Pancreas (tissue), 10 donors: Measurements from ENCODE around the gene MKRN2. TPM values are rescaled to one million over a fixed set of nuclear protein-coding genes. Genes with fewer than 3 reads are reported as not detected.

Source experiments
- ATAC-seq, 4 donors: fragments of 200-7000 bp; cut with Tn5 transposase; one replicate each; pipeline versions ENCODE4 v1.8.0 to v1.9.1; 2020; ENCODE audit warnings: mild to moderate bottlenecking in 4 of 4, moderate library complexity in 4 of 4
- DNase-seq, 6 donors: peaks; one replicate each; pipeline ENCODE4 v3.0.0-alpha.2; 2020
- FAIRE-seq: peaks from 2 replicates; lab custom pipeline; 2012; peaks lifted over from hg19 to GRCh38; lab: Jason Lieb, UNC
- H3K27ac ChIP-seq, 4 donors: fragments of 200-600 bp; sonication (generic); 1 replicate in 3 of 4; 2 replicates in 1 of 4; pipeline versions ENCODE4 v1.5.0 to v1.8.0; 2020
- H3K27me3 ChIP-seq, 4 donors: fragments of 200-600 bp; one replicate each; pipeline ENCODE4 v1.8.0; 2021
- H3K36me3 ChIP-seq, 3 donors: fragments of 200-600 bp; sonication (generic) in 1 of 3; one replicate each; pipeline versions ENCODE4 v1.5.0 to v1.8.0; 2020 to 2021
- H3K4me1 ChIP-seq, 3 donors: fragments of 200-600 bp; one replicate each; pipeline ENCODE4 v1.8.0; 2021
- H3K4me3 ChIP-seq, 4 donors: fragments of 200-600 bp; sonication (generic) in 2 of 4; one replicate each; pipeline versions ENCODE4 v1.5.0 to v1.8.0; 2020 to 2021
- H3K9me3 ChIP-seq, 4 donors: fragments of 200-600 bp; one replicate each; pipeline ENCODE4 v1.8.0; 2021
- CTCF ChIP-seq, 4 donors: fragments of 200-600 bp; sonication (generic) in 3 of 4; IDR thresholded peaks; one replicate each; pipeline versions ENCODE4 v1.5.0 to v1.8.0; 2021; ENCODE audit warnings: antibody characterized with exemption in 4 of 4
- WGBS, 2 donors: extraction: QIAGEN DNeasy Blood & Tissue Kit; methylation state at CpG; one replicate each; pipeline ENCODE4 v1.1.7; 2013; 5-methylcytosine and 5-hydroxymethylcytosine counted together
- intact Hi-C, 3 donors: fragments of 100-400 bp; cut with DNase I; formaldehyde crosslinking; loops; one replicate each; pipeline versions ENCODE4 v1.11.1 to v1.14.2; 2022
- polyA plus RNA-seq, 2 donors: library from polyadenylated mRNA; stranded (reverse); fragments of 200-250 nt; gene quantifications; one replicate each; pipeline ENCODE4 v1.2.3, GENCODE V29; 2013
- total RNA-seq, 6 donors: library from RNA; stranded (reverse); fragmentation: NEBNext Ultra II Directional in 4 of 6; extraction: Animal tissue kit (Norgen Biotek cat#: 25700) in 4 of 6; gene quantifications; one replicate each; pipeline versions ENCODE4 v1.2.1 to v1.2.4, GENCODE V29; 2021 to 2023
- donor health status: healthy with polysubstance abuse.
- donor health status: DM: no; HTN: no; CAD: no; lungs with moderate emphysema.
- donor health status: DM: no; HTN: no; CAD: no.
- donor health status: control.
- donor health status: control.
- donor health status: Bipolar disorder and iron deficiency.
- donor health status: DM: yes; HTN: yes; CAD: no.
- donor health status: DM: no; HTN: no; CAD: no.
- donor health status: DM: no; HTN: no; CAD: no.
- donor health status: DM: yes; HTN: yes; CAD: no.

The MKRN2 gene
- total and polyA plus RNA-seq, 8 donors: 8.5 to 17.0 (median 13.2) TPM

DNA sequence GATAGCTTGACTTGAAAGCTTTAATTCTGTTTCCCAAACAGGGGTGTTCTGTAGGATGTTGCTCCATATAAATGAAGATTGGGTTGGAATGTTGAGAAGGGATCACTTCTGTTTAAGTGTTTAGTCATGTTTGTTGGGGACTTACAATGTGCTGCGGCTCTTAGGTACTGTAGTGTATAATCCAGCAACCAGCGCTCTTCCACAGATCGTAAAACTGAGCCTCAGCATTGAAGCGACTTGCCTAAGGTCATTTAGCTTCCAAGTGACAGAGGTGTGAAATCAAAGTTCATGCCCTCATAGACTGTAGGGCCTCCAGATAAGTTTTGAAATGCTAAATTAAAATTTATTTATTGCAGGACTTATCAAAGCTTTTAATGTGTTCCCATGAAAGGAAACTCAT is 1.8 kb downstream of the MKRN2 start:
- ATAC-seq (no peak), FAIRE-seq (no peak), DNase-seq (no peak)
- no peak for TF ChIP-seq CTCF (IDR thresholded peaks at IDR 0.05)
- H3K9me3 ChIP-seq: no peaks in the 10 kb centered on the region
- H3K36me3 ChIP-seq: no peaks in the 10 kb centered on the region
- H3K4me1 ChIP-seq: peaks cover 24 to 40% (median 31%) of the 10 kb centered on the region in 3 donors
- WGBS, 2 donors: 39 to 45% methylated on average over 4 of the region's 4 CpGs
- H3K27ac ChIP-seq: no peak overlapping the region
- intact Hi-C loops: no loop called here
- peak overlapping the region in 2 of 4 donors; percentile 92 to 94 for H3K4me3 ChIP-seq
- H3K27me3 ChIP-seq: peaks cover 0 to 3% (median 0%) of the 10 kb centered on the region in 4 donors

- H3K27me3 ChIP-seq: peaks cover 0 to under 1% (median 0%) of the 10 kb centered on the region in 4 donors
- H3K4me3 ChIP-seq: no peak overlapping the region
- TF ChIP-seq CTCF (IDR thresholded peaks at IDR 0.05): no peak
- DNase-seq (no peak), ATAC-seq (no peak), FAIRE-seq (no peak)
- H3K36me3 ChIP-seq: no peaks in the 10 kb centered on the region
- H3K27ac ChIP-seq: no peak overlapping the region
- 60 to 61% methylated on average over 3 of the region's 3 CpGs for WGBS, 2 donors
- intact Hi-C loops: no loop called here
- no peaks in the 10 kb centered on the region for H3K9me3 ChIP-seq
- H3K4me1 ChIP-seq: peaks cover 24 to 39% (median 31%) of the 10 kb centered on the region in 3 donors
Measured at GRCh38 chr3:12559520-12559919, 2.6 kb downstream of the MKRN2 start.

DNA sequence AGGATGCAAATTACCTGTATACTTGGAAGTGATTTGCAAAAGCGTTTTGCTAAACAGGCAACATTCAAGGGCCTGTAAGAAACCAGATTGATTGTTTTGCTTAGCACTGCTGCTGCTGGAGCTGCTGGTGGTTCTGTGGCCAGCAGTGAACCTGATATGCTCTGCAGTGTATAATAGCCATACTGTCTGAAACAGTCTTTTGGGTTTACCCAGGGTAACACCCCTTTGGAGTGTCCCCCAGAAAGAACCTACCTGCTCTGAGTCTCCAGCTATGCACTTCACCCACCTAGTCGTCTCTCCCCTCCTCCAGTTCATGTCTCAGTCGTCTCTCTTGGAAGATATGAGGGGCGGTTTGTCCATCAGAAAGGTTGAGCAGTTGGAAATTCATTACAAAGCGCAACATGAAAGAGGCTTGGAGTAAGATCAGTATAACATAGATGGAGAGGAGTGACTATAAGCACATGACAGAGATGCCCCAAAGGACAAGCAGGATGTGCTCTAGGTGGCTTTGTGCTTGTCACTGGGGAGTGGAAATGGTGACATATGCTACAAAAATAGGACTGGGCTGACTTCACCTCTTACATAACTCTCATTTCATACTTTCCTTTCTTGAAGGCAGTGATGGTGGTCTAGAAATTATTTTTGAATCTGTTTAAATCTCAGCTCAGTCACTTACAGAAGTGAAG is 3.8 kb downstream of the MKRN2 start:
- 62 to 71% methylated on average over 5 of the region's 5 CpGs for WGBS, 2 donors
- intact Hi-C loops: loop anchor here in 1 of 3 donors (10.0 kb wide), 1 partner anchor 94 kb away; no protein-coding TSS in a partner anchor
- Histone ChIP-seq H3K4me3 (no peak overlapping the region), H3K27ac (no peak overlapping the region), H3K27me3 (no peaks in the 10 kb centered on the region), H3K4me1 (peaks cover 24 to 39% (median 31%) of the 10 kb centered on the region in 3 donors), H3K9me3 (no peaks in the 10 kb centered on the region), H3K36me3 (no peaks in the 10 kb centered on the region)
- no peak for TF ChIP-seq CTCF (IDR thresholded peaks at IDR 0.05)
- ATAC-seq (no peak), FAIRE-seq (no peak), DNase-seq (no peak)

GRCh38 chr3:12561397-12561796 is 4.5 kb downstream of the MKRN2 start:
- 35 to 52% methylated on average over 2 of the region's 2 CpGs for WGBS, 2 donors
- H3K36me3 ChIP-seq: no peaks in the 10 kb centered on the region
- H3K4me1 ChIP-seq: peaks cover 24 to 35% (median 31%) of the 10 kb centered on the region in 3 donors
- H3K27me3 ChIP-seq: no peaks in the 10 kb centered on the region
- H3K4me3 ChIP-seq: no peak overlapping the region
- ATAC-seq (no peak), DNase-seq (no peak), FAIRE-seq (no peak)
- intact Hi-C loops: loop anchor here in 1 of 3 donors (10.0 kb wide), 1 partner anchor 93 kb away; no protein-coding TSS in a partner anchor
- no peak for TF ChIP-seq CTCF (IDR thresholded peaks at IDR 0.05)
- H3K27ac ChIP-seq: no peak overlapping the region
- no peaks in the 10 kb centered on the region for H3K9me3 ChIP-seq

GRCh38 chr3:12562451-12562850 is 5.6 kb downstream of the MKRN2 start:
- H3K27ac ChIP-seq: no peak overlapping the region
- no peak for DNase-seq
- no peaks in the 10 kb centered on the region for H3K9me3 ChIP-seq
- H3K27me3 ChIP-seq: no peaks in the 10 kb centered on the region
- 43 to 53% methylated on average over 1 of the region's 1 CpG for WGBS, 2 donors
- TF ChIP-seq CTCF (IDR thresholded peaks at IDR 0.05): no peak
- no peak for FAIRE-seq
- no peak overlapping the region for H3K4me3 ChIP-seq
- no peaks in the 10 kb centered on the region for H3K36me3 ChIP-seq
- intact Hi-C loops: loop anchor here in 1 of 3 donors (10.0 kb wide), 1 partner anchor 92 kb away; no protein-coding TSS in a partner anchor
- no peak for ATAC-seq
- H3K4me1 ChIP-seq: peaks cover 24 to 35% (median 31%) of the 10 kb centered on the region in 3 donors
